ENCODE measurements around the gene FRAS1. TPM values are rescaled to one million over a fixed set of nuclear protein-coding genes. Genes with fewer than 3 reads are reported as not detected.

FRAS1 gene
- total RNA-seq, 1 experiment from 2014 or later, result 0.23 TPM

DNA sequence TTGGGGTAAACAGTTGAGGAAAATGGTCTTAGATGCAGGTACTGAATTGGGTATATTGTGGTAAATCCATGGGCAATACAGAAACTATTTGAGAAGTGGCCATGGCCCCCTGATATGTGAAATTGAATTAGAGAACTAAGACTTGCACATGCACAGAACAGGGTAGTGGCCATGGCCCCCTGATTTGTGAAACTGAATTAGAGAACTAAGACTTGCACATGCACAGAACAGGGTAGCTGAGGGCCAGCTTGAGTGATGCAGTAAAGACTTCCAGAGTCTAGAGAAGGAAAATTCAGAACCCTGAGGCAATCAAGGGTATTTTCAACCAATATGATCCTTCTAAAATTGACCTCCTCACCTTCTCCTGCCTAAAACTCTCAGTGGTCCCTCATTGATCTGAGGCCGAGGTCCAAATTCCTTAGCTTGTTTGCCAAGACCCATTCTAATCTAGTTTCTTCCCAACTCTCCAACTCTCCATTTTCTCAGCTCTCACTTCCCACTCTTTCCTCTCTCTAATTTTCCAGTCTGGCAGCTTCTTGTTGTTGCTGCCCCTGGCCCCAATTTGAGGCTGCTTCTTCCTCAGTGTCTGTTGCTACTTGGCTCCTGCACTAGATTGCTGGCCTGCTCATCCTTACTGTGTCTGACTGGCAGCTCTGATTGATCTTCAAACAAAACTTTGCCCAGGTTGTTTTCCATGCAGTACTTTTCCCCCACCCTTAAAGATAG, 72.4 kb downstream of the FRAS1 start:
- Histone ChIP-seq H3K27me3 (ENCODE audit: control insufficient read depth, insufficient read depth, low read length) (no peaks in the 10 kb centered on the region), H3K36me3 (ENCODE audit: control insufficient read depth, insufficient read depth, low read length) (no peaks in the 10 kb centered on the region), H3K4me1 (ENCODE audit: control insufficient read depth, insufficient read depth, low read length) (no peaks in the 10 kb centered on the region), H3K27ac (ENCODE audit: low read length) (no peak overlapping the region), H3K4me3 (ENCODE audit: low read depth in 2 of 2, low read length in 2 of 2) (no peak overlapping the region), H3K9me3 (ENCODE audit: control insufficient read depth, insufficient read depth, low read depth, low read length) (no peaks in the 10 kb centered on the region)
- intact Hi-C loops (cut with micrococcal nuclease; ENCODE audit: unreplicated experiment), result no loop called here
- BruUV-seq (replicated peaks), result no TSS peak
- ATAC-seq (no peak), DNase-seq (ENCODE audit: low read depth, low spot score) (no peak)
- TF ChIP-seq SIN3A (IDR thresholded peaks at IDR 0.05; ENCODE audit: borderline replicate concordance, insufficient read depth, low read depth, low read length) (no peak), POLR2AphosphoS5 (IDR thresholded peaks at IDR 0.05; ENCODE audit: low read depth, low read length) (no peak), TCF7L2 (IDR thresholded peaks at IDR 0.05; ENCODE audit: low read depth, low read length) (no peak)
- TF ChIP-seq, protein P1, sequence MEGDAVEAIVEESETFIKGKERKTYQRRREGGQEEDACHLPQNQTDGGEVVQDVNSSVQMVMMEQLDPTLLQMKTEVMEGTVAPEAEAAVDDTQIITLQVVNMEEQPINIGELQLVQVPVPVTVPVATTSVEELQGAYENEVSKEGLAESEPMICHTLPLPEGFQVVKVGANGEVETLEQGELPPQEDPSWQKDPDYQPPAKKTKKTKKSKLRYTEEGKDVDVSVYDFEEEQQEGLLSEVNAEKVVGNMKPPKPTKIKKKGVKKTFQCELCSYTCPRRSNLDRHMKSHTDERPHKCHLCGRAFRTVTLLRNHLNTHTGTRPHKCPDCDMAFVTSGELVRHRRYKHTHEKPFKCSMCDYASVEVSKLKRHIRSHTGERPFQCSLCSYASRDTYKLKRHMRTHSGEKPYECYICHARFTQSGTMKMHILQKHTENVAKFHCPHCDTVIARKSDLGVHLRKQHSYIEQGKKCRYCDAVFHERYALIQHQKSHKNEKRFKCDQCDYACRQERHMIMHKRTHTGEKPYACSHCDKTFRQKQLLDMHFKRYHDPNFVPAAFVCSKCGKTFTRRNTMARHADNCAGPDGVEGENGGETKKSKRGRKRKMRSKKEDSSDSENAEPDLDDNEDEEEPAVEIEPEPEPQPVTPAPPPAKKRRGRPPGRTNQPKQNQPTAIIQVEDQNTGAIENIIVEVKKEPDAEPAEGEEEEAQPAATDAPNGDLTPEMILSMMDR (IDR thresholded peaks at IDR 0.05), result no peak
- TF ChIP-seq, protein P2, sequence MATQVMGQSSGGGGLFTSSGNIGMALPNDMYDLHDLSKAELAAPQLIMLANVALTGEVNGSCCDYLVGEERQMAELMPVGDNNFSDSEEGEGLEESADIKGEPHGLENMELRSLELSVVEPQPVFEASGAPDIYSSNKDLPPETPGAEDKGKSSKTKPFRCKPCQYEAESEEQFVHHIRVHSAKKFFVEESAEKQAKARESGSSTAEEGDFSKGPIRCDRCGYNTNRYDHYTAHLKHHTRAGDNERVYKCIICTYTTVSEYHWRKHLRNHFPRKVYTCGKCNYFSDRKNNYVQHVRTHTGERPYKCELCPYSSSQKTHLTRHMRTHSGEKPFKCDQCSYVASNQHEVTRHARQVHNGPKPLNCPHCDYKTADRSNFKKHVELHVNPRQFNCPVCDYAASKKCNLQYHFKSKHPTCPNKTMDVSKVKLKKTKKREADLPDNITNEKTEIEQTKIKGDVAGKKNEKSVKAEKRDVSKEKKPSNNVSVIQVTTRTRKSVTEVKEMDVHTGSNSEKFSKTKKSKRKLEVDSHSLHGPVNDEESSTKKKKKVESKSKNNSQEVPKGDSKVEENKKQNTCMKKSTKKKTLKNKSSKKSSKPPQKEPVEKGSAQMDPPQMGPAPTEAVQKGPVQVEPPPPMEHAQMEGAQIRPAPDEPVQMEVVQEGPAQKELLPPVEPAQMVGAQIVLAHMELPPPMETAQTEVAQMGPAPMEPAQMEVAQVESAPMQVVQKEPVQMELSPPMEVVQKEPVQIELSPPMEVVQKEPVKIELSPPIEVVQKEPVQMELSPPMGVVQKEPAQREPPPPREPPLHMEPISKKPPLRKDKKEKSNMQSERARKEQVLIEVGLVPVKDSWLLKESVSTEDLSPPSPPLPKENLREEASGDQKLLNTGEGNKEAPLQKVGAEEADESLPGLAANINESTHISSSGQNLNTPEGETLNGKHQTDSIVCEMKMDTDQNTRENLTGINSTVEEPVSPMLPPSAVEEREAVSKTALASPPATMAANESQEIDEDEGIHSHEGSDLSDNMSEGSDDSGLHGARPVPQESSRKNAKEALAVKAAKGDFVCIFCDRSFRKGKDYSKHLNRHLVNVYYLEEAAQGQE (IDR thresholded peaks at IDR 0.05; ENCODE audit: insufficient read depth in 1 of 2, low read depth in 2 of 2, low read length in 1 of 2), result no peak
- in situ Hi-C loops (cut with HindIII; ENCODE audit: low pct_unique_long_range_greater_than_20kb, low sequenced_read_pairs), result no loop called here
- POLR2A ChIA-PET, result no interaction called here
- CTCF ChIA-PET, result no interaction called here

DNA sequence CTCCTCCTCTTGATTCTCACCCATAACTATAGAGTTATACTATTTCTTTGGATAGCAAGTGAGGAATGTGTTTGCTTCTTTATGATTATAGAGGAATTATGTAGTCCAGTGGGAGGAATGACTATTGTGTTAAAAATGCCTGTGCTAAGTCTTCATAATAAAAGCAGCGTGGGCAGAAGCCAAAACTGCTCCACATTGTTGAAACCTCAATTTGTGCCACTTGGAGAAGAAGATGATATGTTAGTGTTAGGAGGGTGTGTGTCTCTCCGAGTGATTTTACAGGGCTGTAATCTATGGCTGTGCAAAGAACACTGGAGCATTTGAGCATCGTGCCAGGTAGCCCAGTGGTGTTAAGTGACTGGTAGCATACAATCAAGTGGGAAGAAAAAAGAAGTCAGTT, 74.3 kb downstream of the FRAS1 start:
- intact Hi-C loops (cut with micrococcal nuclease; ENCODE audit: unreplicated experiment), result no loop called here
- no peaks in the 10 kb centered on the region for H3K4me1 ChIP-seq (ENCODE audit: control insufficient read depth, insufficient read depth, low read length)
- no peak overlapping the region for H3K4me3 ChIP-seq (ENCODE audit: low read depth in 2 of 2, low read length in 2 of 2)
- H3K9me3 ChIP-seq (ENCODE audit: control insufficient read depth, insufficient read depth, low read depth, low read length), result no peaks in the 10 kb centered on the region
- no TSS peak for BruUV-seq (replicated peaks)
- POLR2A ChIA-PET, result no interaction called here
- ATAC-seq (no peak), DNase-seq (ENCODE audit: low read depth, low spot score) (no peak)
- no peak overlapping the region for H3K27ac ChIP-seq (ENCODE audit: low read length)
- no peaks in the 10 kb centered on the region for H3K36me3 ChIP-seq (ENCODE audit: control insufficient read depth, insufficient read depth, low read length)
- TF ChIP-seq, protein P1 (IDR thresholded peaks at IDR 0.05), result no peak
- TF ChIP-seq POLR2AphosphoS5 (IDR thresholded peaks at IDR 0.05; ENCODE audit: low read depth, low read length) (no peak), SIN3A (IDR thresholded peaks at IDR 0.05; ENCODE audit: borderline replicate concordance, insufficient read depth, low read depth, low read length) (no peak), TCF7L2 (IDR thresholded peaks at IDR 0.05; ENCODE audit: low read depth, low read length) (no peak)
- TF ChIP-seq, protein P2 (IDR thresholded peaks at IDR 0.05; ENCODE audit: insufficient read depth in 1 of 2, low read depth in 2 of 2, low read length in 1 of 2), result no peak
- no peaks in the 10 kb centered on the region for H3K27me3 ChIP-seq (ENCODE audit: control insufficient read depth, insufficient read depth, low read length)
- CTCF ChIA-PET, result no interaction called here
- in situ Hi-C loops (cut with HindIII; ENCODE audit: low pct_unique_long_range_greater_than_20kb, low sequenced_read_pairs), result no loop called here

All from Panc1 (cell line).